Renal pelvis (tissue), 12 donors: ENCODE measurements around the gene KDM1B. TPM values are rescaled to one million over a fixed set of nuclear protein-coding genes. Genes with fewer than 3 reads are reported as not detected.

Source experiments
- DNase-seq: peaks from one replicate; pipeline ENCODE4 v3.0.0-alpha.2; 2013
- long read RNA-seq, 16 experiments: transcript quantifications; one replicate each; lab custom pipeline, GENCODE V29; 2026
- polyA plus RNA-seq, 3 donors: library from polyadenylated mRNA; unstranded; fragments of 120-200 nt; gene quantifications; one replicate each; pipeline ENCODE4 v1.2.1, GENCODE V29; 2013; ENCODE audit not compliant: insufficient read length in 3 of 3

Gene KDM1B, protein sequence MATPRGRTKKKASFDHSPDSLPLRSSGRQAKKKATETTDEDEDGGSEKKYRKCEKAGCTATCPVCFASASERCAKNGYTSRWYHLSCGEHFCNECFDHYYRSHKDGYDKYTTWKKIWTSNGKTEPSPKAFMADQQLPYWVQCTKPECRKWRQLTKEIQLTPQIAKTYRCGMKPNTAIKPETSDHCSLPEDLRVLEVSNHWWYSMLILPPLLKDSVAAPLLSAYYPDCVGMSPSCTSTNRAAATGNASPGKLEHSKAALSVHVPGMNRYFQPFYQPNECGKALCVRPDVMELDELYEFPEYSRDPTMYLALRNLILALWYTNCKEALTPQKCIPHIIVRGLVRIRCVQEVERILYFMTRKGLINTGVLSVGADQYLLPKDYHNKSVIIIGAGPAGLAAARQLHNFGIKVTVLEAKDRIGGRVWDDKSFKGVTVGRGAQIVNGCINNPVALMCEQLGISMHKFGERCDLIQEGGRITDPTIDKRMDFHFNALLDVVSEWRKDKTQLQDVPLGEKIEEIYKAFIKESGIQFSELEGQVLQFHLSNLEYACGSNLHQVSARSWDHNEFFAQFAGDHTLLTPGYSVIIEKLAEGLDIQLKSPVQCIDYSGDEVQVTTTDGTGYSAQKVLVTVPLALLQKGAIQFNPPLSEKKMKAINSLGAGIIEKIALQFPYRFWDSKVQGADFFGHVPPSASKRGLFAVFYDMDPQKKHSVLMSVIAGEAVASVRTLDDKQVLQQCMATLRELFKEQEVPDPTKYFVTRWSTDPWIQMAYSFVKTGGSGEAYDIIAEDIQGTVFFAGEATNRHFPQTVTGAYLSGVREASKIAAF
- polyA plus RNA-seq: 10 to 100 TPM; 18.5 to 19.4 (median 18.7) TPM
- long read RNA-seq, donor 1: 0 reads
- long read RNA-seq, donor 2, partial matches to known transcripts: 6 of 6 reads
- long read RNA-seq, donor 2, other reads (novel, unspliced or antisense): 0 of 6 reads
- long read RNA-seq, donor 3, partial matches to known transcripts: 5 of 5 reads
- long read RNA-seq, donor 3, other reads (novel, unspliced or antisense): 0 of 5 reads
- long read RNA-seq, donor 4, partial matches to known transcripts: 6 of 6 reads
- long read RNA-seq, donor 4, other reads (novel, unspliced or antisense): 0 of 6 reads
- long read RNA-seq, donor 5: 0 reads
- long read RNA-seq, donor 6, partial matches to known transcripts: 722 of 802 reads
- long read RNA-seq, donor 6, other reads (novel, unspliced or antisense): 80 of 802 reads
- long read RNA-seq, donor 7, partial matches to known transcripts: 525 of 549 reads
- long read RNA-seq, donor 7, other reads (novel, unspliced or antisense): 24 of 549 reads
- long read RNA-seq, donor 8, partial matches to known transcripts: 122 of 139 reads
- long read RNA-seq, donor 8, other reads (novel, unspliced or antisense): 17 of 139 reads
- long read RNA-seq, donor 9, partial matches to known transcripts: 424 of 483 reads
- long read RNA-seq, donor 9, other reads (novel, unspliced or antisense): 59 of 483 reads
- long read RNA-seq, donor 10, partial matches to known transcripts: 528 of 528 reads
- long read RNA-seq, donor 10, other reads (novel, unspliced or antisense): 0 of 528 reads
- long read RNA-seq, donor 11, partial matches to known transcripts: 659 of 690 reads
- long read RNA-seq, donor 11, other reads (novel, unspliced or antisense): 31 of 690 reads
- long read RNA-seq, donor 12, partial matches to known transcripts: 598 of 598 reads
- long read RNA-seq, donor 12, other reads (novel, unspliced or antisense): 0 of 598 reads
- long read RNA-seq, donor 13: 0 reads
- long read RNA-seq, donor 14, partial matches to known transcripts: 948 of 976 reads
- long read RNA-seq, donor 14, other reads (novel, unspliced or antisense): 28 of 976 reads
- long read RNA-seq, donor 15, partial matches to known transcripts: 6 of 6 reads
- long read RNA-seq, donor 15, other reads (novel, unspliced or antisense): 0 of 6 reads
- long read RNA-seq, donor 16, partial matches to known transcripts: 0 of 1 reads
- long read RNA-seq, donor 16, other reads (novel, unspliced or antisense): 0 of 1 reads

GRCh38 chr6:18155150-18155863 lies at the start of gene KDM1B:
Gene KDM1B (plus strand): TSS chr6:18155422. CDS start chr6:18159896, 4,474 bp downstream.
- DNase-seq: peak; percentile 98

DNA sequence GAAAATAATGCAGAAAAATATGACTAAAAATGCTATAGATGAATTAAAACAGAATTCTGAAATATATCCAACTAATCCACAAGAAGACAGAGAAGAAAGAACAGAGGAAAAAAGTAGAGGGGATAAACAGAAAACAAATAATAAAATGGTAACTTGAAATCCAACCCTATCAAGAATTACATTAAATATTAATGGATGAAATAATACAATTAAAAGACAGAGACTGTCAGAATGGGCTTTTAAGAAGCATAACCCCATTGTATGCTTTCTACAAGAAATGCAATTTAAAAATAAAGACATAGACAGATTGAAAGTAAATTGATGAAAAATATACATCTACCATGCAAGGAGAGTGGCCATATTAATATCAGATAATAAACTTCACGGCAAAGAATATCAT lies 48.2 kb upstream of the KDM1B start:
- no peak for DNase-seq

GRCh38 chr6:18110162-18110561 lies 45.1 kb upstream of the KDM1B start:
- DNase-seq: no peak

- no peak for DNase-seq
Observed at GRCh38 chr6:18115356-18115755, 39.9 kb upstream of the KDM1B start.

GRCh38 chr6:18117136-18117535 lies 38.1 kb upstream of the KDM1B start:
- no peak for DNase-seq

DNA sequence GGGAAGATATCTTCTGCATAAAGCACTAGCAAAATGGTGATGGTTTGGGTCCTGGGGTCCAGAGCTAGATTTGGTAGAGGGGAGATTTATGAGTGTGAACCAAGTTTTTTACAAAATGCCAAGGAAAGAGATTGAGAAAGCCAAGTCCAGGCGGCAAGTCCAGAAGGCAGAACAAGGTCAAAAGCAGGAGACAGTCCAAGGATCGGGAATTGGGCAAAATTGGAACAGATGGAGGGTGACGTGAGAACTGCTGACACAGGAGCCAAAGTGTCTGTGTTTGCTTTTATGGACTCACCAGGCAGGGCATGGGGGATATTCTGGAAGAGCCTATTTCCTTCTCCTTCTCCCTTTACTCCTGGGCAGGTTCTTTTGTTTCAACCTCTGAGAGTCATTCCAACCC lies 36.9 kb upstream of the KDM1B start:
- DNase-seq: no peak

DNA sequence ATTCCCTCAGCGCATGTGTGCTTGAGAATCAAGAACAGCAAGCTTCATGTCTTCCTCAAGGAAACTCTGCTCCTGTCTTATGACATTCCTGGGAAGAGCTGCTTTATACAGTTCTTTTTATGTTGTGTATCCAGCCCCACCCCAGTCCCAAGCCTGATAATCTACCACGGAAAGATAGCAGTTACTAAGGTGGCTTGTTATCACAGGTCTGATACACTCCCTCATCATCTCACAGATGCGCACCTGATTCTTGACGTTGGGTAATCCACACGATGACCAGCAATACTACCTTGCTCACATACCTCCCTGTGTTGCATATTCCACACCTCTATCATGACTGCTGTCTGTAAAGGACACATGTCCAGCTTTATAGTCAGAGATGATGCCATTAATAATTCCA lies 36.0 kb upstream of the KDM1B start:
- DNase-seq: no peak

DNA sequence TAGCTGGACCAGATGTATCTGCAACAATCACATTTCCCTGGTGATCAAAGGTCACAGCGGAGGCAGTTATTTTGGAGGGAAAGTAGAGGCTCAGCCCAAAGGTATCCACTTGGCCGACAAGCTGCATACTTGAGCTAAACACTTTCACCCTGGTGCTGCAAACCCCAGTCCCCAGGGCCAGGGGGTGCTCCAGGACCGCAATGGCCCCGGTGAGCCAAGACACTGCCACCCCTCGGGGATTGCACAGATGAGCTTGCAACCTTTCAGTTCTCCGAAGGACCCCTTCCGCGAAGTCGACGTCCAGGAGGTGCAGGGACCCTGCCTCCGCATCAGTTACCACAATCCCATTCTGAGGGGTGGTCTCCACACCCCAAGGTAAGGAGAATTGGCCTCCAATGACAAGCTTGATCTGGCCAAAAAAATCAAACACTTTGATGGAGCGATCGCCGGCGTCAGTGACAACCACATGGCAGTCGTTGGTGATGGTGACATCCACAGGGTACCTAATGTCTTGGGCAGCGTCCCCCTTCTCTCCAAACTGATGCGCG lies 33.6 kb upstream of the KDM1B start:
- DNase-seq: no peak

GRCh38 chr6:18122128-18123093 lies 32.8 kb upstream of the KDM1B start, which contains the start of gene NHLRC1:
Gene NHLRC1 (minus strand): TSS chr6:18122677. CDS start chr6:18122606, 71 bp downstream.
- peak; percentile 86 for DNase-seq

- DNase-seq: no peak
Observed at GRCh38 chr6:18126121-18126520, 29.1 kb upstream of the KDM1B start.

- no peak for DNase-seq
Observed at GRCh38 chr6:18132346-18132745, 22.9 kb upstream of the KDM1B start.

GRCh38 chr6:18135171-18135570 lies 20.1 kb upstream of the KDM1B start:
- no peak for DNase-seq

- DNase-seq: no peak
Observed at GRCh38 chr6:18136260-18136659, 19.0 kb upstream of the KDM1B start.

DNA sequence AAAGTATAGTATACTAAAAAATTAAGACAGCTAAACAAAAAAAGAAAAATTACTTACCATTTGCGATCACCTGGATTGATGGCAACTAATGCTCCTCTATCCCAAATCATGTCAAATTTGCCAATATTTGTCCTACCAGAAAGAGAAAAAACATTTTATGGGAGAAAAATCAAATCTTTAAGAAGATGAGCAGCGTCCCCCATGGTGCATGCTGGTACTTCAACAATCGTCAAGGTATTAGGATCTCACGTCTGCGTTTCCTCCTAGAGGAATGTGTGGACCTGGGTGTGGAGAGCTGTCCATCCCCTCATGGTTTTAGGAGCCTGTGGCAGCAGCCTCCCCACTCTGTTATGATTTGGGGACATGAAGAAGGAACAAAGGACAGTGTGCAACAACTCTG lies 16.3 kb upstream of the KDM1B start:
- DNase-seq: no peak

- DNase-seq: no peak
Observed at GRCh38 chr6:18139935-18140621, 15.1 kb upstream of the KDM1B start.

DNA sequence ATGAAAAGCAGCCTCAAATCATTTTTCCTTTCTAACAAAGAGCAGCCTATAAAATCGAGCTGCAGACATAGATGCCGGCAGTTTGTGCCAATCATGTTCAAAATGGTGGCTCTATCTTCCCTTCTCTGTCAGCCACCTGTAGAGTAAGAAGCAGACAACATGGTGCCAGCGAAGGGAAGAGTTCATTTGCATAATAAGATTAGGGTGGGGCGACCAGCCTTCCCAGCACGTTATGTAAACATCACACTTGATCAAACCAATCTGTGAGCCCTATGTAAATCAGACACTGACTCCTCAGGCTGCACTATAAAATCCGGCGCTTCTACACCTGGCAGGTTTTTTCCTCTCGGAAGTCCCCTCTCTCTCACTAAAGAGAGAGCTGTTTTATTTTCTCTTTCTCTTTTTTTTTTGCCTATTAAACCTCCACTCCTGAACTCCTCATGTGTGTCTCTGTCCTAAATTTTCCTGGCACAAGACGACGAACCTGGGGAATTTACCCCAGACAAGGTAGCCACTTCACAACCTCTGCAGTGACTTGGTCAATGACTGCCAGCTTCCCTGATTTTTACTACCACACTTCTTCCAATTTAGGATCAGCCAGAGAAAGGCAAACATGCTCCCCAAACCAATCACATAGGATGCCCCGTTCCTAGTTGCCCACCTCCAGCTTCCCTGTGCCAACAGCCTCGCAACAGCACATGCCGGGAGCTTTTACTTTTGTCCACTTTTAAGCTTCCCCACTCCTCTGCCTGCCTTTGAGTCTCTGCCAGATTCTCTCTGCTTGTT lies 13.2 kb upstream of the KDM1B start:
- no peak for DNase-seq

DNA sequence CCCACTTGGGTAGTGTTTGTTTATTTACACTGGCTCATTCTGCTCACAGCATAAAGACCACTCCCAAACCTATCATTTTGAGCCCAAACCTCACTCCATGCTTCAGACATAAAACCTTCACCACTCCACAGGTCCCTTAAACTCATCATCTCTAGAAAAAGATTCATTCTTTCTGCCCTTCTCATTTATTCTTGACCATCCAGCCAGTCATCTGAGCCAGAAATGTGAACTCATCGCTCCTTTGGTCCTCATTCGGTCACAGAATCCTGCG lies 12.7 kb upstream of the KDM1B start:
- DNase-seq: no peak
